ENCODE measurements around the gene DCAF8L1. TPM values are rescaled to one million over a fixed set of nuclear protein-coding genes. Genes with fewer than 3 reads are reported as not detected.
"Not testable (repeated sequence)": the region's sequence is repeated elsewhere in the genome, so short reads cannot be mapped to it uniquely, and the experiment has no call there.

The DCAF8L1 gene
- total RNA-seq, 1 experiment from 2014 or later = not detected

GRCh38 chrX:27960410-27960809, 20.8 kb downstream of the DCAF8L1 start:
- H3K4me3 ChIP-seq, H3K27me3 ChIP-seq, DNase-seq, H3K36me3 ChIP-seq, H3K9me3 ChIP-seq: not testable (repeated sequence)

- no peaks in the 10 kb centered on the region for H3K36me3 ChIP-seq
- no peaks in the 10 kb centered on the region for H3K9me3 ChIP-seq
- no peaks in the 10 kb centered on the region for H3K27me3 ChIP-seq
- no peak for DNase-seq
- H3K4me3 ChIP-seq = no peak overlapping the region
Measured at GRCh38 chrX:27953171-27953570, 28.1 kb downstream of the DCAF8L1 start.

- Histone ChIP-seq H3K4me3 (no peak overlapping the region), H3K36me3 (no peaks in the 10 kb centered on the region), H3K9me3 (no peaks in the 10 kb centered on the region), H3K27me3 (no peaks in the 10 kb centered on the region)
- DNase-seq = no peak
Measured at GRCh38 chrX:27933361-27933760, 47.9 kb downstream of the DCAF8L1 start.

Other genes with a start within 250 kb of the DCAF8L1 start
- gene MAGEB10, start 173.5 kb downstream of the DCAF8L1 start, total RNA-seq (2014; rRNA removed; shearing (Covaris generic); ENCODE audit: low replicate concordance) = not detected in 2 replicates

All from MG63 (cell line).